HG02798 (cell line): ENCODE results near the gene PRKAR1B.
"Not testable (repeated sequence)": the region's sequence is repeated elsewhere in the genome, so short reads cannot be mapped to it uniquely, and the experiment has no call there.

Experiments used
- ATAC-seq: cut with Tn5 transposase; IDR thresholded peaks from one replicate; pipeline ENCODE4 v1.9.1; 2021; ENCODE audit warnings: mild to moderate bottlenecking; ENCODE audit not compliant: unreplicated experiment, poor library complexity

PRKAR1B gene

DNA sequence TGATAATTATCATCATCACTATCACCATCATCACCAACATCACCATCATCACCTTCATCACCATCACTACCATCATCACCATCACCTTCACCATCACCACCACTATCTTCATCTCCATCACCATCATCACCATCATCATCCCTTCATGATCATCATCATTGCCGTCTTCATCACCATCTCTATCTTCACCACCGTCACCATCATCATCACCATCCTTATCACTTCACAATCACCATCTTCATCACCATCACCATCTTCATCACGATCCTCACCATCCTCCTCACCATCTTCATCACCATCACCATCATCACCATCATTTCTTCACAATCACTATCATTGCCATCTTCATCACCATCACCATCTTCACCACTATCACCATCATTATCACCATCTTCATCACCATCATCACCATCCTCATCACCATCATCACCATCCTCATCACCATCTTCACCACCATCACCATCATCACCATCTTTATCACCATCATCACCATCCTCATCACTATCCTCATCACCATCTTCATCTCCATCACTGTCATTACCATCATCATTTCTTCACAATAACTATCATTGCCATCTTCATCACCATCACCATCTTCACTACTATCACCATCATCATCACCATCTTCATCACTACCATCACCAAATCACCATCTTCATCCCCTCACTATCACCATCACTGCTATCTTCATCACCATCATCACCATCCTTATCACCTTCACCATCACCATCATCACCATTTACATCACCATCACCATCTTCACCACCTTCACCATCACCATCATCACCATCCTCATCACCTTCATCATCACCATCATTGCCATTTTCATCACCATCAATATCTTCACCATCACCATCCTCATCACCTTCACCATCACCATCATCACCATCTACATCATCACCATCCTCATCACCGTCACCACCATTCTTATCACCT lies 73.0 kb downstream of the PRKAR1B start:
- ATAC-seq: no peak

DNA sequence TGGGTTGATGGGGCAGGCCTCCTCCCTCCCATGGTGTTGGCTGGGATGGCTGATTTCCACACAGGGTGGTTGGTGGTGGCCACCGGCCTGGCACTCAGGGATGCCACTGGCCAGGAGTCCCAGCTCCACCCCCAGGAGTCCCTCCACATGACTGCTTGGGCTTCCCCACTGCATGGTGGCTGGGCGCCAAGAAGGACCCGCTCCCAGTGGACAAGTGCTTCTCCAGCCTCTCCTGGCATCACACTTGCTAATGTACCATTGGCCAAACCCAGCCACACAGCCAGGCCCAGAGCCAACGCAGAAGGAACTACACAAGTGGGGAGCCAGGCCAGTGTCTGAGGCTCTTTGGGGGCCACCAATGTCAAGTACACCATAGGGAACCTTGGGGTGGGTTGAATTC lies 74.2 kb downstream of the PRKAR1B start:
- no peak for ATAC-seq

DNA sequence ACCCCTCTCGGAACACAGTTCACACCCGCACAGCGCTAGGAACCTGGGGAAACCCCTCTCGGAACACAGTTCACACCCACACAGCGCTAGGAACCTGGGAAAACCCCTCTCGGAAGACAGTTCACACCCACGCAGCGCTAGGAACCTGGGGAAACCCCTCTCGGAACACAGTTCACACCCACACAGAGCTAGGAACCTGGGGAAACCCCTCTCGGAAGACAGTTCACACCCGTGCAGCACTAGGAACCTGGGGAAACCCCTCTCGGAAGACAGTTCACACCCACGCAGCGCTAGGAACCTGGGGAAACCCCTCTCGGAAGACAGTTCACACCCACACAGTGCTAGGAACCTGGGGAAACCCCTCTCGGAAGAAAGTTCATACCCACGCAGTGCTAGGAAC lies 74.9 kb downstream of the PRKAR1B start:
- ATAC-seq: not testable (repeated sequence)

DNA sequence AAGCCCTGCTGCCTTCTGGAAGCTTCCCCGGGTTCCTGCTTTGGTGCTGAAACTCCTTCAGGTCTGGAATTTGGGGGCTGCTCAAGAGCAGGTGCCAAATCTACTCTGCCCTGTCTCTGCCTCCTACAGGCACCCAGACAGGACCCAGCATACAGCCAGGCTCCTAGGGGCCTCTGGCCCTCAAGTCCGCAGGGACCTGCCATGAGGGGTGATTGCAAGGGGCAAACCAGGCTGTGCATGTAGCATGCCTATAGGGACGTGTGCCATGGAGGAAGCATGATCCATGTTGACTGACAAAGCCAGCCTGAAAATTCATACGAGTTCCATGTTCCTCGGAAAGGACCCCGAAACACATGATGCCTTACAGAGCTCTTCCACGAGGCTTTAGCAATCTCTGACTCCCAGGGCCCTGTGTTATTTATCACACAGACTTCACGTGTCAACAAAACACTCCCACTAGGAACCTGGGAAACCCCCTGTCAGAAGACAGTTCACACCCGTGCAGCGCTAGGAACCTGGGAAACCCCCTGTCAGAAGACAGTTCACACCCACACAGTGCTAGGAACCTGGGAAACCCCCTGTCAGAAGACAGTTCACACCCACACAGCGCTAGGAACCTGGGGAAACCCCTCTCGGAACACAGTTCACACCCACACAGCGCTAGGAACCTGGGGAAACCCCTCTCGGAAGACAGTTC lies 75.9 kb downstream of the PRKAR1B start:
- ATAC-seq: no peak

DNA sequence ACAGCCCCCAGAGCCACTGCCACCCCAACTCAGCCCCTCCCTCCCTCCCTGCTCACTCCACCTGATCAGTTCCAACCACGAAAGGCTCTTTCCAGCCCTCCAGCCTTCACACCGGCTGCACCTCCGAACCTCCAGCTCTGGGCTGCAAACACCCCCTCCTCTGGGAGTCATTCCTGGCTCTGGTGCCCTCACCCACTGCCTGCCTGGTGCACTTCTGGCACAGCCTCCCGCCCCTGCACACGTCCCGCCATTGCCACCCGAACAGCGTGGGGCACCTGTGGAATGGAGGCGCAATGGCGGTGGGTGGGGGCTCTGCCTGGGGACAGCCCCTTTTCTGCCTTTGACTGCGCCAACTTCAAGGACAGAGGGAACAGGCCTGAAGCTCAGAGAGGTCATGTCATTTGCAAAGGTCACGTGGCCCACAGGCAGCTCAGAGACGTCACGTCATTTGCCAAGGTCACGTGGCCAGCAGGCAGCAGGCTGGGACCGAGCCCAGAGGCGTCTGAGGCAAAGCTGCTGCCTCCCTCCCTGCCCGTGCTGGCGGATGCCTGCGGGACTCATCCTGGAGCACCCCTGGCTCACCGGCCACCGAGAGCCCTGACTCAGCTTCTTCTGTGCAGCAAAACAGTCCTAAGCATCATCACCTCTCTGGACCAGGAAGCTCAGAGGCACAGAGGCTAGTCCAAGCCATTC lies 76.6 kb downstream of the PRKAR1B start:
- ATAC-seq: no peak

DNA sequence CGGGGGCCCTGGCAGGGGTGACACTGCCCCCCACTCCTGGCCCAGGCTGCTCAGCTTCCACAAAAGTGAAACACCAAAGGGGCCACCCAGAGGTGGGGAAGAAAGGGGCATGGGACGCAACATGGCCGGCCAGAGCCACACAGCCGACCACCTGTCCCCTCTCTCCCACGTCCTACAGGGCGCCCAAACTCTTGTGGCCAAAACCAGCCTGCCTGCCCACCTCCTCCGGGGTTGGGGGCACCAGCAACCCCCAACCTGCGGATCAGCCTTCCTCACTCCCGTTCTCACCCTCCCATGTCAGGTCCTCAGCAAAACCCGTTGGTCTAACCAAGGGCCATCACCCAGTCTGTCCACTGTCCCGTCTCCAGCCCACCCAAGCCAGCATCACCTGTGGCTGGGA lies 80.1 kb downstream of the PRKAR1B start:
- ATAC-seq: no peak

DNA sequence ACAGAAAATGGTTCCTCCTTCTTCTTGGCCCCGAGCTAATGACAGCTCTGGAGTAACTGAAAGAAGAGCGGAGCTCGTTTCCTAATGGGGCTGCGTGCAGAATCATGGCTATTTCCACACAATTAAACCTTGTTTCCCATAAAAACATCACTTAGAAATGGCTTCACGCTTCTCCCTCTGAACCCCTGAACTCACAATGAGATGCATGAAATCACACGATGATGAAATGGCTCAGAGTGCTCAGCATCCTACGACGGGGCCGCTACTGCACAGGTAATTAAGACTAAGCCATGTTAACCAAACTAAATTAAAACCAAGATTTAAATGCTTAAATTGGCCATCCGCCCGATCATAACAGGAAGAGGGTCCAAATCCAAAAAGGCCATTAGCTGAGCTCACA lies 80.6 kb downstream of the PRKAR1B start:
- ATAC-seq: no peak

DNA sequence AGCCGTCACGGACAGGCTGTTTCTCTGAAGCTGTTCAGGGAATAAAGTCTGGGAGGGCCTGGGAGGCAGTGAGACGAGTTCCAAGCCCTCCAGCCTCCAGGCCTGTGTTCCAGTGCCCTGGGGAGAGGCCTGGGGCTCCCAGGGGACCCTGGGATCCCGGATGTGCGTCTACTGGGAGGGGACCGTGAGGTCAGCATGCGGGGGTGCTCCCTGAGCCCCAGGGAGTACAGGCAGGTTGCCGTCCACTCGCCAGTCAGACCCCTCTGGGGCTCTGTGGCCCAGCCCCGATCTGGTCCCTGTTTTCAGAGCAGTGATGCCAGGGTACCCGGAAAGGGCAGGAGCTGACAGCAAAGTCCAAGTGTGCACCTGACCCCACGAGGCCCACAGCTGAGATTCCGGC lies 81.5 kb downstream of the PRKAR1B start:
- ATAC-seq: no peak

DNA sequence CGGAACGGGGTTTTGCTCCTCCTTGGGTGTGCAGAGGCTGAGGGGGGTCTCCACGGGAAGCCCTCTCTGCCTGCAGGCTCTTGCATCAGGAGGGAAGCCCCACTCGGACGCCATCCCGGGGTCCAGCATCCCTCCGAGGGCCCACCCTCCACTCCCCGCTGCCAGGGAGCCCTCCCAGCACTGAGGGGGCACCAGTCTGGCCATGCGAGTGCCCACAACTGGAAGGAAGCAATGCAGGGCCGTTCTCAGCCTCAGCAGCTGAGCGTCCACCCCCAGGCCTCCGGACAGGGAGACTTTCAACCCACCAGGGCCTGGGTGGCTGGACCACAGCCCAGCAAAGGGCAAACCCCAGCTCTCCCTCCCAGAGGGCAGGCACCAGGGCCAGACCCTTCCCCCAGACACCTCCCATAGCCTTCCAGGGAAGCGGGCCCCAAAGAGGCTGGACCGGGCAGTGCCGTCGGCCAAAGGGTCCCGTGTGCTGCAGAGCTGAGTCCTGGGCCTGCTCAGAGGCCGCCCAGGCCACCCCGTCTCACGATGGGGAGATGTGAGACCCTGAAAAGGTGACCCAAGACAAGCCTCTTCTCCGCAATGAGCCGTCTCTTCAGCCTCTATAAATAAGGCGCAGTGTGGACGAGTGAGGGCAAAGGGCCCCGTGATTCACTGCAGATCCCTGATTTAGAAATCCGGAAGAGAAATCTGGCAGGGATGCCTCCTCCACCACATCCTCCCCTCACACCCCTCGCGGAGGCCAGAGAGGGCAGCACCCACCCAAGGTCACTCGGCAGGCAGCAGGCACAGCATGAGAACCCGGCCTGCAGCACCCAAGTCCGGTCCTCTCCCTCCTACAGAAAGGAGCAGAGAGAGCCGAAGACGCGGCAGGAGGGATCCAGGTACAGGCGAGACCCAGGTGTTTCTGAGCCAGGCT lies 82.4 kb downstream of the PRKAR1B start:
- no peak for ATAC-seq

DNA sequence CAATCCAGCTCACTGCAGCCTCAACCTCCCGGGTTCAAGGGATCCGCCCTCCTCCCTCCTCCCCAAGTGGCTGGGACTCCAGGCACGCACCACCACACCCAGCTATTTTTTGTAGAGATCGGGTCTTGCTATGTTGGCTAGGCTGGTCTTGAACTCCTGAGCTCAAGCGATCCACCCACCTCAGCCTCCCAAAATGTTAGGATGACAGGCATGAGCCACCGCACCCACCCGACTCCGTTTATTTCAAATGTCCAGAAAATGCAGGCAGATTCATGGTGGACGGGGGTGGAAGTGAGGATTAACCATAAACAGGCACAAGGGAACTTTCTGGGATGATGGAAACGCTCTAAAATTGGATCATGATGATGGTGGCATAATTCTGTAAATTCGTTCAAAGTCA lies 85.1 kb downstream of the PRKAR1B start:
- no peak for ATAC-seq

DNA sequence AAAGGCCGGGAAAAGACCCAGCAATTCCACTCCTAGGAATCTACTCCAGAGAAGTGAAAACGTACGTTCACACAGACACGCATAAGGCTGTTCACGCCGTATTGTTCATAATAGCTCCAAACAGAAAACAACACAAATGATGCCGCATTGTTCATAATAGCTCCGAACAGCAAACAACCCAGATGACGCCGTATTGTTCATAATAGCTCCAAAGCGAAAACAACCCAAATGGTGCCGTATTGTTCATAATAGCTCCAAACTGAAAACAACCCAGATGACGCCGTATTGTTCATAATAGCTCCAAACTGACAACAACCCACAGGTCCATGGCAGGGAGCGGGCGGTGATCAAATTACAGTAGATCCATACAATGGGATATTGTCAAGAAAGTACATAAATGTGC lies 85.8 kb downstream of the PRKAR1B start:
- no peak for ATAC-seq

DNA sequence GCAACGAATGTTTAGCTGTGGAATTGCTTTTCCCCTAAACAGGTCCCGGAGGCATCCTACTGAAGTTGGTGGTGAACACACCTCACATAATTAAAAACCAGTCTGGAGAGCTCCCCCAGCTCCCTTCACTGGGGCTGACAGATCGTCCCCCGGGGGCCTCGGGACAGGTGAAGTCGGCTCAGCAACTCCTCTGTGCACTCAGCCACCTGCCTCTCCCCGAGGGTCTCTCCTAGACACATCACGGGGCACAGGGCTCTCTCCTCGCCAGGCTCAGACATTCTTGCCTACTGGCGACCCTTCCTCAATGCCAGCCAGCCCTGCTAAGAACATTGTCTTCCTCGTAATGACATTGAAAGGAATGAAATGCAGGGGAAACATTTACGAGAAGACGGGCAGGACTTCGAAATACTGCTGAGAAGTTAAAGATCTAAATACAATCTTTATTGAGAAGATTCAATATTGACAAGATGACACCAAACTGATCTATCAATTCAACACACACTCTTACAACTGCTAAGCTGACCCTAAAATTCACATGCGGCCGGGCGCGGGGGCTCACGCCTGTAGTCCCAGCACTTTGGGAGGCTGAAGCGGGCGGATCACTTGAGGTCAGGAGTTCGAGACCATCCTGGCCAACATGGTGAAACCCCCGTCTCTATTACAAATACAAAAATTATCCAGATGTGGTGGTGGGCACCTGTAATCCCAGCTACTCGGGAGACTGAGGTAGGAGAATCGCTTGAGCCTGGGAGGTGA lies 88.6 kb downstream of the PRKAR1B start:
- no peak for ATAC-seq

DNA sequence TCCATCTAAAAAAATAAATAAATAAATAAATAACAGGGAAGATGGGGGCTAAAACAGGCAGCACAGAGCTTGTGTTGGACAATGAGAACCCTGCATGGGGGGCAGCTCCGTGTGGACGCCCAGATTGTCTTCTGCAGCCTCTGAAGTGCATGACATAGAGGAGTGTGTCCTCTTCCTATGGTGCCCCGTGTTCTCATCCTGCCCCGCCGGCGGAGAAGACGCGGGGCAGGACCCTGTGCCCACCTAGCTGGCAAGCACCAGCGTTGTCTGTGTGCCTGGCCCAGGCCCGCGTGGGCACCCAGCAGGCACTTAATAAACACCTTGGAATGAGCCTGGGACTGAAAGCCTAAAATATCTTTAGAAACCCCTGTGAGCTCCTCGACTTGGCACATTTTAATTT lies 89.3 kb downstream of the PRKAR1B start:
- ATAC-seq: no peak

DNA sequence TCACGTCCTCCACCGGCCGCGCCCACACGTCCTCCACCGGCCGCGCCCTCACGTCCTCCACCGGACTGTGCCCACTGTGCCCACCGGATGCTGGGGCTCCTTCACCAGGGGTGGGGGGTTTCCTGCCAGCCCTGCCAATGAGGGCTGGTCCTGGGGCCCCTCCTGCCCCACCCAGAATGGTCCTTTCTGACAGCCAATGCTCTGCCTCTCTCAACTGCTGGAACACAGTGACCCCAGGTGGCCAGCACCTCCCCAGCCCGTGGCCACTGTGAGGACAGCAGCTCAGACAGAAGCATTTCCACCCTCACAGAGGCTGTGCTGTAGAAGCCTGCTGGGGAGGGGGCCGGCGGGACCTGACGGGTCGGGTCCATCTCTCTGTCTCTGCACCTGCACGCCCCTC lies 90.7 kb downstream of the PRKAR1B start:
- ATAC-seq: no peak

DNA sequence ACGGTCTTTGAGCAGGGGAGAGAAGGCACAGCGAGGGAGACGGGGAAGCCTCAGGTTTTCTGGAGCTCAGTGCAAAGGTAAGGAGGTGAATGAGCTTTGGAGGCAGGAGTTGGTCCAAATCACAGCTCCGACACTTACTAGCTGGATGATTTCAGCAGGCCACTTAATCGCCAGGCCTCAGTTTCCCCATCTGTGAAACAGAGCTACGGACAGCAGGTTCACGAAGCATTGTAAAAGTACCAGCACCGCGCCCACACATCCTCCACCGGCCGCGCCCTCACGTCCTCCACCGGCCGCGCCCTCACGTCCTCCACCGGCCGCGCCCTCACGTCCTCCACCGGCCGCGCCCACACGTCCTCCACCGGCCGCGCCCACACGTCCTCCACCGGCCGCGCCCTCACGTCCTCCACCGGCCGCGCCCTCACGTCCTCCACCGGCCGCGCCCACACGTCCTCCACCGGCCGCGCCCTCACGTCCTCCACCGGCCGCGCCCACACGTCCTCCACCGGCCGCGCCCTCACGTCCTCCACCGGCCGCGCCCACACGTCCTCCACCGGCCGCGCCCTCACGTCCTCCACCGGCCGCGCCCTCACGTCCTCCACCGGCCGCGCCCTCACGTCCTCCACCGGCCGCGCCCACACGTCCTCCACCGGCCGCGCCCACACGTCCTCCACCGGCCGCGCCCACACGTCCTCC lies 91.2 kb downstream of the PRKAR1B start:
- not testable (repeated sequence) for ATAC-seq

DNA sequence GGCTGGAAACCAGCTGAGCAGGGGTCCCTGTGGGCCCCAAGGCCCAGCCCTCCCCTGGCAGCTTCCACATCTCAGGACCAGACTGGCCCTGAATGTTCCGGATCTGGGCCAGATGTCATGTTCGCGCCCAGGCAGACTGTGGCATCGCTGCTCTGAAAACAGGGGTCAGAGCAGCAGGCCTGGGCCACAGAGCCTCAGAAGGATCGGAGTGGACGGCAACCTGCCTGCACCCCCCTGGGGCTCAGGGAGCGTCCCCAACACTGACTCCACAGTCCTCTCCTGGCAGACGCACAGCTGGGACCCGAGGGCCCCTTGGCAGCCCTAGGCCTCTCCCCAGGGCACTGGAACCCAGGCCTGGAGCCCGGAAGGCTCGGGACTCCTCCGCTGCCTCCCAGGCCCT lies 91.9 kb downstream of the PRKAR1B start:
- no peak for ATAC-seq

DNA sequence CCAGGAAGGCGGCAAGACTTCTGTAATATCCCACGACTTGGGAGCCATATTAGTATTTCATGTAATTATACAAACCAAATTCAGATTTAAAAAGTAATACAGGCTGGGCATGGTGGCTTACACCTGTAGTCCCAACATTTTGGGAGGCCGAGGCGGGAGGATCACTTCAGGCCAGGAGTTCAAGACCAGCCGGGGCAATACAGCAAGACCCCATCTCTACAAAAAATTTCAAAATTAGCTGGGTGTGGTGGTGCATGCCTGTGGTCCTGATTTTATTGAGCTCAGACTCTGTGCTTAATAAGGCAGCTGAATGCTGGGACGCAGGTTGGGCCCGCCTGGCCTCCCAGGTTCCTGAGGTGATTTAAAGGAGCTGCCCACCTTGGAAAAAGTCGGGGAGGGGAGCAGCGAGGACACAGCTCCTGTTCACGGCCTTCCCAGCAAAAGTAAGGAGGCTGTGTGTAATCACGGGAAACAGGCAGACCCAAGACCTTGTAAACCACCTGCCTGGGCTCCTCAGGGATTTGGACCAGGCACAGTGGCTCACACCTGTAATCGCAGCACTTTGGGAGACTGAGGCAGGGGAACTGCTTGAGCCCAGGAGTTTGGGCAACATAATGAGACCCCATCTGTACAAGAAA lies 93.6 kb downstream of the PRKAR1B start:
- no peak for ATAC-seq

DNA sequence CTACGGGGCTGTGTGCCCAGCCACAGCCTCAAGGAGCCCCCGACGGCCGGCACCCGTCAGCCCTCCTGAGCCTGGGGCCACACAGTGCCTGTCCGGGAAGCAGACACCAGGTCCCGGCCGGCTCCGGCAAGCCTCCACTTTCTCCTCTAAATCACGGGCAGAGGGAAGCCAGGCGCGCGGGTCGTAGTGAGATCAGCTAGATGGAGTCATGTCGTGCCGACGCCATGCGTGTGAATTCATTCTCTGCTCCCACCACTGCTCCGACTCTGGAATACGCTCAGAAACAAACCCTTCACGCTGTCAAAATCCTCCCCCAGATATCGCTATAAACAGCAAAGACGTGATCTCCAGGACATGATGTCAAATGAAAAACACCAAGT lies 94.3 kb downstream of the PRKAR1B start:
- ATAC-seq: no peak
